A673 (cell line): ENCODE measurements around the gene NTNG1. TPM values are rescaled to one million over a fixed set of nuclear protein-coding genes. Genes with fewer than 3 reads are reported as not detected.

Experiments
- BruUV-seq: library from RNA; stranded (reverse); fragments of 400-500 nt; replicated peaks from 2 replicates; lab custom pipeline; 2021; lab: Mats Ljungman, UMichigan
- CTCF ChIA-PET: fragments of 300-600 bp; sonication (Branson Sonifier 250); formaldehyde crosslinking; loops from one replicate; lab custom pipeline; 2022; ENCODE audit warnings: antibody characterized with exemption; lab: Charles Lee
- POLR2A ChIA-PET: fragments of 300-600 bp; sonication (Branson Sonifier 250); formaldehyde crosslinking; loops from one replicate; lab custom pipeline; 2022; ENCODE audit warnings: antibody characterized with exemption; ENCODE audit not compliant: low non-redundant PET; lab: Charles Lee
- DNase-seq: peaks from one replicate; pipeline ENCODE4 v3.0.0-alpha.2; 2015; ENCODE audit warnings: low spot score
- H3K27ac ChIP-seq: fragments of 200-600 bp; sonication (generic); 2 replicates; pipeline ENCODE4 v1.5.1; 2016; ENCODE audit warnings: mixed run types, low read depth, mild to moderate bottlenecking, mixed read lengths, antibody characterized with exemption, low read length; ENCODE audit not compliant: poor library complexity, severe bottlenecking
- H3K27me3 ChIP-seq: fragments of 200-600 bp; sonication (generic); replicated peaks from 2 replicates; pipeline ENCODE4 v1.6.1; 2017; ENCODE audit warnings: mixed run types, low read depth, mild to moderate bottlenecking, mixed read lengths, antibody characterized with exemption, low read length; ENCODE audit not compliant: insufficient read depth, poor library complexity
- H3K36me3 ChIP-seq: fragments of 200-600 bp; sonication (generic); 2 replicates; pipeline ENCODE4 v1.6.1; 2016; ENCODE audit warnings: mixed run types, mild to moderate bottlenecking, mixed read lengths, antibody characterized with exemption, low read length; ENCODE audit not compliant: insufficient read depth, poor library complexity, severe bottlenecking
- H3K4me1 ChIP-seq: fragments of 200-600 bp; sonication (generic); 2 replicates; pipeline ENCODE4 v1.6.1; 2017; ENCODE audit warnings: mixed run types, mild to moderate bottlenecking, mixed read lengths, antibody characterized with exemption, low read length; ENCODE audit not compliant: insufficient read depth, poor library complexity, severe bottlenecking
- H3K4me3 ChIP-seq: fragments of 200-600 bp; sonication (generic); 2 replicates; pipeline ENCODE4 v1.5.1; 2016; ENCODE audit warnings: low read depth, mixed run types, mild to moderate bottlenecking, mixed read lengths, low read length; ENCODE audit not compliant: poor library complexity, severe bottlenecking
- H3K9me3 ChIP-seq: fragments of 200-600 bp; sonication (generic); 2 replicates; pipeline ENCODE4 v1.6.1; 2016; ENCODE audit warnings: mixed run types, low read depth, mild to moderate bottlenecking, mixed read lengths, antibody characterized with exemption, low read length; ENCODE audit not compliant: poor library complexity, severe bottlenecking
- CTCF ChIP-seq: fragments of 300-800, 200-600 bp; sonication (generic); conservative IDR thresholded peaks from 2 replicates; pipeline ENCODE4 v1.5.1; 2017; ENCODE audit warnings: low read depth, mild to moderate bottlenecking, antibody characterized with exemption, low read length, moderate library complexity, mixed read lengths
- EZH2 ChIP-seq: fragments of 200-600 bp; sonication (generic); IDR thresholded peaks from 2 replicates; pipeline ENCODE4 v1.6.1; 2017; ENCODE audit warnings: borderline replicate concordance, low read depth, mild to moderate bottlenecking, mixed read lengths, antibody characterized with exemption, low read length; ENCODE audit not compliant: poor library complexity, severe bottlenecking
- intact Hi-C: fragments of 100-400 bp; cut with micrococcal nuclease; formaldehyde crosslinking; loops from one replicate; pipeline ENCODE4 v1.10.0; 2022; ENCODE audit not compliant: unreplicated experiment
- total RNA-seq: library from RNA; stranded (reverse); gene quantifications from 2 replicates; pipeline ENCODE4 v1.2.3, GENCODE V29; 2021

Gene NTNG1
- total RNA-seq, 1 experiment from 2014 or later, result 91.5 TPM

GRCh38 chr1:107142666-107143065, 1.8 kb downstream of the NTNG1 start:
- no peaks in the 10 kb centered on the region for H3K9me3 ChIP-seq
- peak overlapping the region; percentile 92 for H3K4me3 ChIP-seq
- peak overlapping the region; percentile 91 for H3K27ac ChIP-seq
- BruUV-seq, result no TSS peak
- H3K4me1 ChIP-seq, result peaks cover 46% of the 10 kb centered on the region
- ChIA-PET POLR2A (interaction anchor here (0.7 kb wide), 1 partner anchor 9 kb away, joined by 3 read pairs; no protein-coding TSS in a partner anchor), CTCF (interaction anchor here (0.6 to 1.1 kb wide), 5 partner anchors 30 to 607 kb away, joined by 3 to 6 read pairs (median 4); no protein-coding TSS in a partner anchor)
- TF ChIP-seq CTCF (no peak), EZH2 (no peak)
- H3K27me3 ChIP-seq, result no peaks in the 10 kb centered on the region
- DNase-seq, result peak; percentile 54
- H3K36me3 ChIP-seq, result no peaks in the 10 kb centered on the region
- intact Hi-C loops, result loop anchor here (1.0 to 10.0 kb wide), 8 partner anchors 120 to 1118 kb away; no protein-coding TSS in a partner anchor

GRCh38 chr1:107145637-107146036, 4.8 kb downstream of the NTNG1 start:
- intact Hi-C loops, result loop anchor here (2.0 to 10.0 kb wide), 3 partner anchors 399 to 1121 kb away; no protein-coding TSS in a partner anchor
- no peaks in the 10 kb centered on the region for H3K27me3 ChIP-seq
- TF ChIP-seq CTCF, result no peak

GRCh38 chr1:107147843-107148242, 7.0 kb downstream of the NTNG1 start:
- intact Hi-C loops, result loop anchor here (10.0 kb wide), 2 partner anchors 493 to 1123 kb away; no protein-coding TSS in a partner anchor
- BruUV-seq, result no TSS peak
- peak overlapping the region; percentile 92 for H3K4me3 ChIP-seq
- TF ChIP-seq CTCF (no peak), EZH2 (no peak)
- CTCF ChIA-PET, result no interaction called here
- DNase-seq, result peak; percentile 55
- no peaks in the 10 kb centered on the region for H3K27me3 ChIP-seq
- peaks cover 39% of the 10 kb centered on the region for H3K36me3 ChIP-seq
- peaks cover 82% of the 10 kb centered on the region for H3K4me1 ChIP-seq
- POLR2A ChIA-PET, result no interaction called here
- no peaks in the 10 kb centered on the region for H3K9me3 ChIP-seq
- peak overlapping the region; percentile 91 for H3K27ac ChIP-seq

More at GRCh38 chr1:107145637-107146036, 4.8 kb downstream of the NTNG1 start:
- Histone ChIP-seq H3K9me3 (no peaks in the 10 kb centered on the region), H3K4me1 (peaks cover 62% of the 10 kb centered on the region), H3K36me3 (peaks cover 29% of the 10 kb centered on the region), H3K4me3 (peak overlapping the region; percentile 92), H3K27ac (peak overlapping the region; percentile 91)
- ChIA-PET CTCF (no interaction called here), POLR2A (interaction anchor here (0.6 to 0.7 kb wide), 2 partner anchors 118 to 218 kb away, joined by 3 to 4 read pairs; no protein-coding TSS in a partner anchor)
- no peak for DNase-seq
- BruUV-seq, result no TSS peak
